RPMI7951 (cell line): Measurements from ENCODE around the gene CIDEC. TPM values are rescaled to one million over a fixed set of nuclear protein-coding genes. Genes with fewer than 3 reads are reported as not detected.
A peak's percentile ranks its signal among the peaks of the same experiment; 100 is the strongest.

ENCODE experiments used
- DNase-seq: peaks from one replicate; pipeline ENCODE4 v3.0.0-alpha.2; 2012; ENCODE audit warnings: low read depth
- total RNA-seq: library from RNA; depleted of rRNA; stranded (reverse); fragments of >200 nt; shearing (Covaris generic); gene quantifications from 2 replicates; pipeline ENCODE4 v1.2.3, GENCODE V29; 2014

CIDEC gene
- total RNA-seq, 1 experiment from 2014 or later = not detected

DNA sequence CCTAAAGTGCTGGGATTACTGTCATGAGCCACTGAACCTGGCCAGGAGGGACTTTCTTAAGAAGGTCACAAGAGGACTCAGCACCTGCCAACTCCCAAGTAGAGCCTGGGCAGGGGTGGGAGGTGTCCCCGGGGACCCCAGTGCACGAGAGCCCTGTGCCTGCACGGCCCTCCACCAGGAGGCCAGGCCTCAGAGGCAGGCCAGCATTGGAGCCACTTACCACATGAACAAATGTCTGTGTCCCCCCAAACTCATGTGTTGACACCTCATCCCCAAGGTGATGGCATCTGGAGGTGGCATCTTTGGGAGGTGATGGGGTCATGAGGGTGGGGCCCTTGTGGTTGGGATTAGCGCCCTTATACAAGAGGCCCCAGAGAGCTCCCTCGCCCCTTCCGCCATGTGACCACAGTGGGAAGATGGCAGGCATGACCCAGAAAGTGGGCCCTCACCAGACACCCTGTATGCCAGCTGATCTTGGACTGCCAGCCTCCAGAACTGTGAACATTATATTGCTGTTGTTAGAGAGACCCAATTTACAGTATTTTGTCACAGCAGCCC lies 33.0 kb downstream of the CIDEC start:
- no peak for DNase-seq

DNA sequence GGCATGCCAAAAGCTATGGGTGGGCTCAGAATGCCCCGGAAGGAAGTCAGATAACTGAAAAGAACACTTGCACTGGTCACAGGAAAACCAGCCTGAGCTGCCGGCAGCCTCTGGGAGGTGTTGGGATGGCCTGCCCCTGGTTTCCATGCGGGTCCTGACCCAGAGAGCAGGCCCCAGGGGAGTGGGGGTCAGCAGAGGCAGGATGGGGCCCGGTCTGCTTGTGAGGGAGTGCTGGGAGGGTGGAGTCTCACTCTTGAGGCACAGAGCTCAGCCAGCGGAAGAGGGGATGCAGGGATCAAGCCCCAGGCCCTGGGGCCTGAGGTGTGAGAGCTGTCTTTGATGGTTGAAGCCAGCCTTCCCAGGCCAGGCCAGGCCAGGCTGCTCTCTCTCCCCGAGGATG lies 33.8 kb downstream of the CIDEC start:
- DNase-seq = no peak

DNA sequence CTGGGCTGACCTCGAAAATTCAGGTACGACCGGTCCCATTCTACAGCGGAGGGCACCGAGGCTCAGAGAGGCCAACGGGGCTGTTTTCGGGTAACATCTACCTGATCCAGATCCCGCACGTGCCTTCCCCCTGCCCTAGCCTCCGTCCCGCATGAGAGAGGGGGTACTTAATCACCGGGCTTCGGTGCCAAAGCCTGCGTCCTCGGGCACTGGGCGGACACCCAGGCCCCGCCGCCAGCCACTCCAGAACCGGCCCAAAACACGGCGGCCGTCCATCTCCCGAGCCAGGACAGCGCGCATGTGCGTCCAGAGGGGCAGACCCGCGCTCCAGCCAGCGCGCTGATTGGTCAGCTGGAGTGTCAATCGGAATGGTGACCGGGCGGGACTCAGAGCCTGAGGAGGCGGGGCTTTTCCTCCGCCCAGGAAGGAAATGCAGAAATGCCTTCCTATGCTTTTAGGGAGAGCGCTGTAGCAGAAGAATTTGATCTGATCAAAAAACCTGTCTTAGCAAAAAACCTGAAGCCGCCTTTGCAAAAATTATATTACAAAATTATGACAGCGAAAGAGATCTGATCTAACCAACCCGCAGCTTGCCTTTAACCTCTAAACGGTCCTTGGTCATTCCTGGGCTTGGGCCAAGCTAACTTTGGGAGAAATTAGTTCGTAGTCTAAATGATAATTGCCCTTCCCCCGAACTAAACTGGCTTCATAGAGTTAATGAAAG lies 36.2 kb downstream of the CIDEC start, which contains the start of gene RPUSD3:
RPUSD3 (minus strand) TSS at position 294 of the 724 bp plus-strand sequence; CDS start at position 276, 18 bp downstream.
- DNase-seq = peak; percentile 94

DNA sequence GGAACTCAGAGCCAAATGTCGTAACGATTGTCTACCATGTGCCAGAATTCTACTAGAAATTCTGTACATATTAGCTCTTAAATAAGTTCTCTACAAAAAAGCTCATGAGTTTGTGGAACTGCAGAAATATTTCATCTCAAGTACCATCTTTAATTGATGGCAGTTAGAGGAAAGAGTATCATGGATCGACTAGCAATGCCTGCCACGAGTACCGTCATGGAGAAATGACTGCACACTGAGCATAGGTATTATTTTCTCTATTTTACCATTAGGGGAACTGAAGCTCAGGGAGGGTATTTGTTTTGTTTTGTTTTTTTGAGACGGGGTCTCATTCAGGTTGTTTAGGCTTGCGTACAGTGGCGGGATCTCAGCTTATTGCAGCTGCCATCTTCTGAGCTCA lies 39.0 kb downstream of the CIDEC start:
- no peak for DNase-seq

DNA sequence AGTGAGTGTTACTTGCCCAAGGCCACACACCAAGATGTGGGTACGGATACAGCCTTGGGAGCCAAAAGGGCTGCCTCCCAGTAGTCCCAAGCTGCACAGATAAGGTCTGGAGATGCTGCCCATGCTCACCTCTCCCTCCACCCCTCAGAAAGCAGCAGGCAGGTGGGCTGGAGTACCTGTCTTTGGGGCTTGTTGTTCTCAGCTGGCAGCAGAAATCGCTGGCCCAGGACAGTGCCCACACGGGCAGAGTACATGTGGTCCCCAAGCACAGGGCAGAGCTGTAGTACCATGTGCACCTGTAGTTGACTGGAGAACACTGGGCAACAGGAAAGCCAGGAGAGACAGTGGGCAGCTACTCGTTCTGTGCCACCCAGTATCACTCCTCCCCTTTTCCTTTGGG lies 41.2 kb downstream of the CIDEC start:
- no peak for DNase-seq

DNA sequence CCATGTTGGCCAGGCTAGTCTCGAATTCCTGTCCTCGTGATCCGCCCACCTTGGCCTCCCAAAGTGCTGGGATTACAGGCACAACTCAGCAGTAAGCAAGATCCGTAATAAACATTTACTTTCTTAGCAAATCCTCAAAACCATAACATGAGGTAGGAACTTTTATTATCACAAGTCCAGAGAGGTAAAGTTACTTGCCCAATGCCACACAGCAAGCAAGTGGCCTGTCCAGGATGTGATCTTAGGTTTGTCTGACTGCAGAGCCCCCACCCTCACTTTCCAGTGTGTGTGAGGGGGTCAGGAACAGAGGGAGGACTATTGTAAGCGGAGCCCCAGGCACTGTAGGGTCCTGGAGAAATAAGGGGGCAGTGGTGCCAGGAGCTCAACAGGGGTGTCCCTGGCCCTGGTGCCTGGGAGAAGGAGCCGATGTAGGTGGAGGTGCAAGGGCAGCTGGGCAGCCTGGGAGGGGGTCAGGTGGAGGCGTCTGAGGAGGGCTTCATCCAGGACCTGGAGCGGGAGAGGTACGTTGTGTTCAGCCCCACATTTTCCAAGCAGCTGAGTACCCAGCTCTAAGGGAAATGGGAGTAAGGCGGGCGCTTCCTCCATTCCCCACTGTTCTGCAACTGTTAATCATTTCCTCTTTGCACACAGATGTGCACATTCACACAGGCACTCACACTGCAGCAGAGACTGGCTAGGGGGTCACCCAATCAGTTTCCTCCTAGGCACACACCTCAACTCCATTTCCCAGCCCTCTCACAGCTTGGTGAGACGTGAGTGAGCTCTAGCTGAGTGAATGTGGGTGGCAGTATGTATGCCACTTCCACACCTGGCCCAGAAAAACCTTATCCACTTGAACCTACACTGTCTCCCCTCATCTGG lies 42.1 kb downstream of the CIDEC start:
- DNase-seq = no peak

DNA sequence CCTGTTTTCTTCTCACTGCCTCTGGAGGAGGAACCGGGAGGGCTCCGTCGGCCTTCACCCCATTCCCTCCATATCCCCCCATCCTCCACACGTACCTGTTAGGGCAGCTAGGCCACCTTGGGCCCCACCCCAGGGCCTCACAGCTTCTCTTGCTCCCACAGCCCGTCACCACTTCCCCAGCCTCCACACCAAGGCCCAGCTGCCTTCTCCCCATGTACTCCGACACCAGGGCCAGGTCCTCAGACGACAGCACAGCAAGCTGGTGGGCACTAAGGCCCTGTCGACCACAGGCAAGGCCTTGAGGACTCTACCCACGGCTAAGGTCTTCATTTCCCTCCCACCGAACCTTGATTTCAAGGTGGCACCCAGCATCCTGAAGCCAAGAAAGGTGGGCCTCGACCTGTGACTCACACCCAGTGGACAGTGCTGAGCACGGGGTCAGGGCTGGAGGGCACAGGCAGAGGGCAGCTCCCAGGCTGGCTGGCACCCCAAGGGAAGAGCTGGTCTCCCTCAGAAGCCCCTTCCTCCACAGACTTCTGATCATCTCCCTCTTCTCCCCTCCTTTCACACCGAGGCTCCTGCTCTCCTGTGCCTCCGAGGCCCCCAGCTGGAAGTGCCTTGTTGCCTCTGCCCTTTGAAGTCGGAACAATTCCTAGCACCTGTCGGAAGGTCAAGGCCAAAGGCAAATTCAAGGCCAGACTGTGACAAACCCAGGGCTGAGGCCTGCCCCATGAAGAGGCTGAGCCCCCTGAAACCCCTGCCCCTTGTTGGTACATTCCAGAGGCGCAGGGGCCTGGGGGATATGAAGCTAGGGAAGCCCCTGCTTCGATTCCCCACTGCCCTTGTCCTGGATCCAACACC lies 45.3 kb downstream of the CIDEC start:
- DNase-seq = no peak

DNA sequence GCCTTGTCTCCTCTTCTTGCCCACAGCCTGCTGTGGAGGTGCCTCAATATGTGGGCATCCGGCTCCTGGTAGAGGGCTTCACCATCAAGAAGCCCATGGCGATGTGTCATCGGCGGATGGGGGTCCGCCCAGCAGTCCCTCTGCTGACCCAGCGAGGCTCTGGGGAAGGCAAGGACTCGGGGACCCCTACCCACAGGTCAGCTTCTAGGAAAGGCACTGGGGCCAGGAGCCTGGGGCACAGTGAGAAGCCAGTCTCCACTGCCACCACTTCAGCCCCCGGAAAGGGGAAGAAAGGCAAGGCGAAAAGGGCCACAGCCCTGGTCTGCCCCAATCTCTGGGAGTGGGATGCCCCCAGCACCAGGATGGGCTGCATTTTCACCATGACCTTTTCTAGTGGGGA lies 47.0 kb downstream of the CIDEC start:
- no peak for DNase-seq

DNA sequence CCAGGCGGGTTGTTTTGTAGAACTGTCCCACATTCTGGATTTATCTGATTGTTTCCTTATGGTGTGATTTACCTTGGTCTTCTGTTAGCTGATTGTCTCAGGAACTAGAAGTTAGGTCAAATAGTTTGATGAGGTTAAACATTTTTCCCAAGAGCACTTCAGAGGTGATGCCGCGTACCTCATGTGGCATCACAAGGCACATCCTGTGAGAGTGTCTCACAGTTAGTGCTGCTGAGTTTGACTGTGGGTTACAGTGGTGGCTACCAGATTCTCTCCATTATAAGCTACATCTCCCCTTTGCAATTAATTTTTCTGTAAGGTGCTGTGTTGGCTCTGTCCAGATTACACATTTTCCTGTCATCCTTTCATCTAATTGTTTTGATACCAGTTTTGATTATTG lies 48.8 kb downstream of the CIDEC start:
- no peak for DNase-seq

DNA sequence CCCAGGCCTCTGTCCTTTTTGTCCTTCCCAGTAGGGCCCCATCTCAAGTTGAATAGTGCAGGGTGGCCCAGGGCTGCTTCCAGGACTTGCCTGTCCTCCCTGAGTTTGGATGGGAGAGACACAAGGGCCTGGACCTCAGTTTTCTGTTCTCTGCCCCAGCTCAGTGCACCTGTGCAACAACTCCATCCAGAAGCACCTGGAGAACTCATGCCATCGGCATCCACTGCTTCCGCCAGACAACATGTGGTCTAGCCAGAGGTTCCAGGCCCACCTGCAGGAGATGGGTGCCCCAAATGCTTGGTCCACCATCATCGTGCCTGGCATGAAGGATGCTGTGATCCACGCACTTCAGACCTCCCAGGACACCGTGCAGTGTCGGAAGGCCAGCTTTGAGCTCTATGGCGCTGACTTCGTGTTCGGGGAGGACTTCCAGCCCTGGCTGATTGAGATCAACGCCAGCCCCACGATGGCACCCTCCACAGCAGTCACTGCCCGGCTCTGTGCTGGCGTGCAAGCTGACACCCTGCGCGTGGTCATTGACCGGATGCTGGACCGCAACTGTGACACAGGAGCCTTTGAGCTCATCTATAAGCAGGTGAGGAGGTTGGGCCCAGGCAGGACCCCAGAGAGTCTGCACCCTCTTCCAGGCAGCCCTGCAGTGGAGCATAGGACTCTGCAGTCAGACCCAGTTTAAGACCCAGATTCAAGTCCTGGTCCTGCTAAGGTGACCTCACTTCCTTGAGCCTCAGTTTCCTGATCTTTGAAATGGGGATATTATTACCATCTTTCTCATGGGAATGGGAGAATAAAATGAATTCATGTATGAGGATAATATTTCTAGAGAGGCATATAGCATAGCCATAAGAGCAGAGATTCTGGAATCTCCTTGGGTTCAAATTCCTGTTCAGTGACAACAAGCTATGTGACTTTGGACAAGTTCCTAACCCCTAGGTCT lies 51.0 kb downstream of the CIDEC start:
- no peak for DNase-seq

DNA sequence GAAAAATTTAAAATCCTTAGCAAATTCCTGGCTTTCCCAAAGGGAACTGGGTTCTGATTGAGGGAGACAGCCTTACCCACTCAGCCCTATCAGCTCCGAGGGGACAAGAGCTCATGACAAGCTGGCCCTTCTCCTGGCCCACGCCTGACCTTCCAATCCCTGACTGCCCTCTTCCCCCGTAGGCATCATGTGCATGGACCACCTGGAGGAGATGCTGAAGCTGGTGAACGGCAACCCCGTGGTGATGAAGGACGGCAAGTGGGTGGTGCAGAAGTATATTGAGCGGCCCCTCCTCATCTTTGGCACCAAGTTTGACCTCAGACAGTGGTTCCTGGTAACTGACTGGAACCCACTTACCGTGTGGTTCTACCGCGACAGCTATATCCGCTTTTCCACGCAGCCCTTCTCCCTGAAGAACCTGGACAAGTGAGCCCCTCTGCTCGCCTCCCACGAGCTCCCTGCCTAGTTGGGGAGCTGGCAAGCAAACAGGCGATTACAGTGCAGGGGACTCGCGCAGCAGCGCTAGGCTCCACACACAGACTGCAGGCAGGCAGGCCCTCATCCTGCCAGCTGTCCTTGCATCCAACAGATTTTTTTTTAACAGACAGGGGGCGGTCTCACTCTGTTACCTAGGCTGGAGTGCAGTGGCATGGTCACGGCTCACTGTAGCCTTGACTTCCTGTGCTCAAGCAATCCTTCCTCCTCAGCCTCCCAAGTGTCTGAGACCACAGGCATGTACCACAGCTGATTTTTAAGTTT lies 53.1 kb downstream of the CIDEC start:
- peak; percentile 43 for DNase-seq

DNA sequence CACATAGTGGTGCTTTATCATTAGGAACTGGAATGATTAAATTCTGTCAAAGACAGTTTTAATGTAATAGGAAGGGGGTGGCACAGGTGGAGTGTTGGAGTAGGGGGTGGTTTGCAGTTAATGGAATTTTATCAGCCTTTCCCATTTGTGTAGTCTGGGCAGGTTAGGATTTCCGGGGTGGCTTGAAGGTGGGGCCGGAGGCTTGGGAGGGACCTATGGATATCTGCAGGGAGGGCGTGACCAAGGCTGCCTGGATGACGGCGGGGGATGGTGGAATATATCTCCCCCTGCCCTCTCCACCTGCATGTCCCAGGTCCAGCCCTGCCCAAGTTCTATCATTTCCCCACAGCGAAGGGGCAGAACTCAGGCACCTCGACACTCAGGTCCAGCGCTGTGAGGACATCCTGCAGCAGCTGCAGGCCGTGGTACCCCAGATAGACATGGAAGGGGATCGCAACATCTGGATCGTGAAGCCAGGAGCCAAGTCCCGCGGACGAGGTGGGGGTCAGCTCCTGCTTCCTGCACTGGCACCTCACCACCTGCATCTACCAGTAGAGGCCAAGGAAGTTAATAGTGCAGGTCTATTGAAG lies 54.5 kb downstream of the CIDEC start:
- DNase-seq = no peak

DNA sequence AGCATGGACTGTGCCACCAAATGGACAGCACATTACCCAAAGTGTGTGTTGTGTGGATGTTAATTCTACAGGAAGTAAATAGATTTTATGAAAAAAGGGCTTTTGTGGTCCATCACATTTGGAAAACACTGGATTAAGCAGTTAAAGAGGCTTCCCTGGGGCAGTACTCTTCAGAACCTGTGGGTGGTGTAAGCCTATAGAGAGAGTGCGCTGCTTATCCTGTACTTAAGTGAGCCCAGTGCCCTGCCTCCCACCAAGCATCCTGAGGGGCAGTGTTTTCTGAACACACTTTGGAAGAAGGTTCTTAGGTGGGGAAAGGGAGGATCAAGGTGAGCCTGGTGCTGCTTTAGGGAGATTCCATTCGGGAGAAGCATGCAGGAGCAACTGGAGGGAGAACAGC lies 59.1 kb downstream of the CIDEC start:
- DNase-seq = peak; percentile 28

DNA sequence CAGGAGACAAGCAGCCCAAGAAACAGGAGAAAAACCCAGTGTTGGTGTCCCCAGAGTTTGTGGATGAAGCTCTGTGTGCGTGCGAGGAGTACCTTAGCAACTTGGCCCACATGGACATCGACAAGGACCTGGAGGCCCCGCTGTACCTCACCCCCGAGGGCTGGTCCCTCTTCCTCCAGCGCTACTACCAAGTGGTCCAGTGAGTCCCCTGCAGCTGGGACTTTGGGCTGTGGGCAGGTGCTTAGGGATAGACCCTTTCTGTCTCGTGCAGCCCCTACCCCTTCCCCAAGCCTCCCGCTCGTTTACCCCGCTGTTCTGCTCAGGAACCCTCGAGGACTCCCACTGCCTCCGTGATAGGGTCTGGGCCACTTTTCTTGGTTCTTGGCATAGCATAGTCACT lies 59.5 kb downstream of the CIDEC start:
- no peak for DNase-seq

DNA sequence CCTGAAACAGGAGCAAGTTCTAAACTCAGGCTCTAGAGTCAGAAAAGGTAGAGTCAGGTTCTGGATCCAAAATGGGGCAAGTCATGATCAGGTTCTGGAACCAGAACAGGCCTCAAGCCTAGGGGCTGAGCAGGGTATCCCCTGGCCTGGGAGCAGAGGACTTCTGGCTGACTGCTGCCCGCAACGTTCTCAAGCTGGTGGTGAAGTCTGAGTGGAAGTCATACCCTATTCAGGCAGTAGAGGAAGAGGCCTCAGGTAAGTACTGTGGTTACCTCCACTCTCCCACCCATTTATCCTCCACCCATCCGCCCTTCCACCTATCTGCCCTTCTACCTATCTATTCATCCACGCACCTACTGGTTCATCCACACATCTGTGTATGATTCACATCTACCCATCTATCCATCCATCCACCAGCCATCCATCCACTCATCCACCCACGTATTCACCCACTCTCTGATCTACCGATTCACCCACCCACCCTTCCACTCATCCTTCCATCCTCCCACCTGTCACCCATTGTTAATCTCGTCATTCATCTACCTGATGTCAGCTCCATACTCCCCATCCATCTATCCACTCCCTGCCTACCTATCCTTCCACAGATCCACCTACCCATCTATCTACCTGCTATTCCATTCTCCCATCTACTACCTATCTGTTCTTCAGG lies 61.3 kb downstream of the CIDEC start:
- no peak for DNase-seq

DNA sequence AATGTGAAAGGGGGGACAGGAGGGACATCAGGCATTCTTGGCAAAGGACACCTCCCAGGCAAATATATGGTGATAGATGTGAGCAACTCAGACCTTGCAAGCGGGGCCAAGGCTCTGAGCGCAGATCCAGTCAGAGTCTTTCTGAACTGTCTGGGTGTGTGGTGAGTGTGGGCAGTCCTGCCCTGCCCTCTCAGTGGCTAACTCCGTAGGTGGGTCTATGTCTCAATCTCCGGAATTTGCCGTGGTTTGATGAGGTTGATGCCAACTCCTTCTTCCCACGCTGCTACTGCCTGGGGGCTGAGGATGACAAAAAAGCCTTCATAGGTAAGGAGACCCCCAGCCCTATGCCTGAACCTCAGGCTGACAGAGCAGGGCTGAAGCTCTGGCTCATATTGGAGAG lies 62.6 kb downstream of the CIDEC start:
- DNase-seq = no peak
